Fibroblast of lung (primary cell): ENCODE data around the gene PRR15.

Experiments used
- EZH2 ChIP-seq: IDR thresholded peaks from 2 replicates; pipeline ENCODE4 v1.5.1; 2012; ENCODE audit warnings: low read length, control low read depth, mild to moderate bottlenecking; ENCODE audit errors: missing control alignments
- TF ChIP-seq, protein P1 (sequence below), 2 donors: IDR thresholded peaks in 1 of 2; conservative IDR thresholded peaks in 1 of 2; 1 replicate in 1 of 2; 2 replicates in 1 of 2; pipeline ENCODE4 v1.5.1; 2011 to 2012; ENCODE audit warnings: low read length in 2 of 2, control low read depth in 1 of 2, inconsistent platforms in 1 of 2, low read depth in 1 of 2, mild to moderate bottlenecking in 1 of 2

DNA sequence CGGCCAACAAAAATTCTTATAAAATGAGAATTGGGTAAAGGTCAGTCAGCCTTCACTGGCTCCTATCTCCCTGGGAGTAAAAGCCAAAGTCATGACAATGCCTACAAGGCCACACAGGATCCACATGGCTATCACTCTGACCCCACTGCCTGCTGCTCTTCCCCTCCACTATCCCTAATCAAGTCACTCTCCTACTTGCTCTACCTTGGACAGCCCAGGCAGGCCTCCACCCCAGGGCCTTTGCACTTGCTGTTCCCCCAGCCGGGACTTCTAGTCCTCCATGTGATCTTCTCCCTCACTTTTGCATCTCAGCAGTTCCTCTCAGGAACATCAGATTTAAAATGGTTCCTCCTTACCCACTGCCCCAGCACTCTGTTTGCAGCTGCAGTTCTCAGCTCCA is 50.6 kb downstream of the PRR15 start:
- TF ChIP-seq EZH2: no peak
- TF ChIP-seq, protein P1, sequence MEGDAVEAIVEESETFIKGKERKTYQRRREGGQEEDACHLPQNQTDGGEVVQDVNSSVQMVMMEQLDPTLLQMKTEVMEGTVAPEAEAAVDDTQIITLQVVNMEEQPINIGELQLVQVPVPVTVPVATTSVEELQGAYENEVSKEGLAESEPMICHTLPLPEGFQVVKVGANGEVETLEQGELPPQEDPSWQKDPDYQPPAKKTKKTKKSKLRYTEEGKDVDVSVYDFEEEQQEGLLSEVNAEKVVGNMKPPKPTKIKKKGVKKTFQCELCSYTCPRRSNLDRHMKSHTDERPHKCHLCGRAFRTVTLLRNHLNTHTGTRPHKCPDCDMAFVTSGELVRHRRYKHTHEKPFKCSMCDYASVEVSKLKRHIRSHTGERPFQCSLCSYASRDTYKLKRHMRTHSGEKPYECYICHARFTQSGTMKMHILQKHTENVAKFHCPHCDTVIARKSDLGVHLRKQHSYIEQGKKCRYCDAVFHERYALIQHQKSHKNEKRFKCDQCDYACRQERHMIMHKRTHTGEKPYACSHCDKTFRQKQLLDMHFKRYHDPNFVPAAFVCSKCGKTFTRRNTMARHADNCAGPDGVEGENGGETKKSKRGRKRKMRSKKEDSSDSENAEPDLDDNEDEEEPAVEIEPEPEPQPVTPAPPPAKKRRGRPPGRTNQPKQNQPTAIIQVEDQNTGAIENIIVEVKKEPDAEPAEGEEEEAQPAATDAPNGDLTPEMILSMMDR (conservative IDR thresholded peaks at IDR 0.05 in 1 of 2, IDR thresholded peaks at IDR 0.05 in 1 of 2; ENCODE audit: low read depth in 1 of 2, low read length in 2 of 2): no peak
